CD4-positive, alpha-beta T cell treated with Interferon alpha-2 for 1 hour (primary cell): Measurements from ENCODE around the gene HPSE2.
"Not testable (repeated sequence)": the region's sequence is repeated elsewhere in the genome, so short reads cannot be mapped to it uniquely, and the experiment has no call there.

Experiments used
- DNase-seq, 2 donors: peaks; one replicate each; pipeline ENCODE4 v3.0.0-alpha.2; 2020 to 2022

Gene HPSE2

DNA sequence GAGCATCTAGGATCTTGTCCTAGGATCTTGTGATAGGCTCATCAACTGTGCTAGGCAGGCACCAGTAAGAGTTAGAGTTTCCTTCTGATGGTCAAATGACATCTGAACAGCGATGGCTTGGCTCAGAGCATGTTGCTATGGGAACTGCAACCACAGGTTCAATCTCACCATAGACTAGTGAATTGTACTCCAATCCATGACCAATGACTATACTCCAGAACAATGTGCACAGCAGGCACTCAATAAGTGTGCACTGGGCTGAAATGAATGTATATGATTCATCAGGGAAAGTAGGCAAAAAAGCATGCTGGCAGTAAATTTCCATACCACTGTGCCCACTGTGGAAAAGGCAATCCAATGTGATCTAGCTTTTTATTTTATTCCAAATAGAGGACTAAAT is 625.4 kb downstream of the HPSE2 start:
- no peak for DNase-seq

DNA sequence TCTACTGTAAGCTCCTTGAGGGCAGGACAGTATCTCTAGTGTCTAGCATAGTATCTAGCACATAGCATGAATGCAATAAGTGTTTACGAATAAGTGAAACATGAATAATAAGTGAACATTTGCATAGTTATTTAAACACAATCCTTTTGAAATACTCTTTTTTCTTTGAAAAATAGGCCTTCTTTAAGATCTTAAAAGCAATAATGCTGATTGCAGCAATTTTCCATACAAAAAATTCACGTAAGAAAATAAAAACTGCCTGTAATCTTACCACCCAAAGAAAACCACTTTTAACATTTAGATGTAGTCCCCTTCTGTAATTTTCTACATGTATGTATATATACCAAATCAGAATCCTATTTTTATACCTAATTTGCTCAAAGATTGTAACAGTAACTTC is 626.4 kb downstream of the HPSE2 start:
- DNase-seq = no peak

GRCh38 chr10:98608411-98608810 is 627.2 kb downstream of the HPSE2 start:
- DNase-seq = no peak

DNA sequence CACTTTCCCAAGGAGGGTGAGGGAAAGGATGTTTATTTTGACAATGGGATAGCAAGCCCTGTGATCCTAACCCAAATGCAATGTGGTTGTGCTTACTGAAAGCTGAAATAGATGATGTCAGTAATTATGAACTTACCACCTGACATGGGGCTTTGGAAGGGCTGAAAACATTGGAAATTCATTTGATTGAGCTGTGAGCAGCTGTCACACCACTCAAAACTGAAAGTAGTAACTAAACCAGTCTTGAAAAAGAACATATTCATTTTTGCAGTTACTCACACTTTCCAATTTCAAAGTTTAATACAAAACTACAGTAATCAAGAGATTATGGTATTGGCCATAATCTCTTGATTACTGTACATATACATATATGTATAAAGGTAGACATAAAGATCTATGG is 633.4 kb downstream of the HPSE2 start:
- no peak for DNase-seq

GRCh38 chr10:98599032-98599610 is 636.5 kb downstream of the HPSE2 start:
- no peak for DNase-seq

- DNase-seq = no peak
Measured at GRCh38 chr10:98596404-98596803, 639.2 kb downstream of the HPSE2 start.

DNA sequence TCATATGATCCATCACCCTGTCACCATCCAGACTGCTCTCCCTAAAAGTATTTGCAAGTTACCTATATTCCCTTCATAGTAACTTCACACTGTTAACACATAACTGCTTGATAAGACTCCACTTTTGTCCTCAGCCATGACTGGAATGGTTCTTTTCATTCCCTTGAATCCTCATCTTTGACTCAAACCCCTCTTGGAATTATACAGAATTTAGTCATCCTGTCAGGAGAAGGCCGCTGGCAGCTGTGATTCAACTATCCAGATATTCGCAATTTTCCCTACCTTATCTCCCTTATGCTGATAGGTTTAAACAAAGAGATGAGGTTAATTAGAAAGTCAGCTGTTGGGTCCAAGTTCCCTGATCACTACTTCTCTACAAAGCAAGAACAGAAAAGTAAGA is 646.0 kb downstream of the HPSE2 start:
- no peak for DNase-seq

DNA sequence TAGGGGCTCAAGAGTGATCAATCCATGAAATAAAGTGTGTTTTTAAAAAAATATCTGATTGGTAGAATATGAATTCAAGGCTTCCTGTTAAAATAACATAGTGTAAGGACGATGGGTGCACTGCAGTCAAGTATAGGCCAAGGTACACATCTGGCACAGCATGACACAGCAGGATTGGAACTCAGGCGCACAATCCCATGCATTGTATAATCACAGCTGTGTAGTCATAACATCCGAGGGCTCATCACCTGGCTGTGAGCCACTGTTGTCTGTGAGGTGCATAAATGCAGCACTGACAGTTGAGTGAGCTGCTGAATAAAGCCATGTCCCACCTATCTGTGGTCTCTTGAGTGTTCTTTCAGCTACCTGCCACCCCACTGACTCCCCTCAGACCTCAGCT is 646.6 kb downstream of the HPSE2 start:
- no peak for DNase-seq

GRCh38 chr10:98587156-98587837 is 648.4 kb downstream of the HPSE2 start:
- DNase-seq = no peak

DNA sequence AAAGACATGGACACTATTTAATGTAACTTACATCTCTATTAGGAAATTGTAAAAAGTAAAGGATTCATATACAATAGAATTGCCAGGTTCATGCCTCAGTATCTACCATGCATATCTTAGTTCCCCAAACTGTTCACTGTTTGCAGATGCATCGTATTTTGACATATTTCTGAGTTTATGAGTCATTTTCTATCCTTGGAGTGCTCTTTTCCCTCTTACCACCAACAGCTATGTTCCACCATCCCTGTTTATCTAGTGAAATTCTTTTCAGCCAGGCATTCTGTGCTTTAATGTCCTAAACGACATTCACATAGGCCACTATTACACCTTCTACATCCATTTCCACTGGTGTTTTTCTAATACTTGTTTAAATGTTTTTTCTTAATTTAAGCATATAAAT is 649.6 kb downstream of the HPSE2 start:
- DNase-seq = no peak

- no peak for DNase-seq
Measured at GRCh38 chr10:98582363-98582762, 653.3 kb downstream of the HPSE2 start.

DNA sequence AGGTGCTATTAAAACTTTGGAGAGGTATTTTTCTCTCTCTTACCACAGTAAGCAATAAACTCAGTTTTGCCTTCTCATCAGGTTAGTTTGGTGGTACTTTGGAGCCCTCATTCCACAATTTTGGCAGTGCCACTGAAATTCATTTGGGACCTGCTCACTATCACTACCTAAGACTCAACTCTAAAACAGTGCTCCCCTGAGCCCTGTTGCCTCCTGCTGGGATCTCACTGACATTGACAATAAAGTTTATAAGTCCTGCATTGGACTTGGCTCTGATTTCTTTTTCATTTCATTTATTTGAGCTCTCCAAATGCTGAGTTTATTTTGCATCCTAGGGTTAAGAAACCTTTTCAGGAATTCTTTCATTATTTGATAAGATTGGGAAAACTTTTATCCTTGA is 658.1 kb downstream of the HPSE2 start:
- DNase-seq = no peak

DNA sequence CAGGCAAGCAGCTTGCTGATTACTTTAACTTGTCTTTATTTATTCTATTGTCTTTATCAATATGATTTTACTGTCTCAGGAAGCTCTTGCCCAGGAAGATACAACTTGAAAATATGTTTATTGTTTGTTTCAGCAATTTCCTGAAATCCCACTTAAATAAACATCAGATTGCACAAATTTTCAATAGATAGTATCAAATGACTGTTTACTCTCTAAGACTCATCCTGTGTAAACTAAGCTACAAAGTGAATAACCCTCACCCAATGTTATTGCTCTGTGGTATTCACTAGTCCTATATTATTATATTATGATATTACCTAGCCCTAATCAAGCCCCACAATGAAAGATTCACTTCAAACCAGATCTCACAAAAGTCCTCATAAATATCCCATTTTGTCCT is 658.5 kb downstream of the HPSE2 start:
- DNase-seq = no peak

DNA sequence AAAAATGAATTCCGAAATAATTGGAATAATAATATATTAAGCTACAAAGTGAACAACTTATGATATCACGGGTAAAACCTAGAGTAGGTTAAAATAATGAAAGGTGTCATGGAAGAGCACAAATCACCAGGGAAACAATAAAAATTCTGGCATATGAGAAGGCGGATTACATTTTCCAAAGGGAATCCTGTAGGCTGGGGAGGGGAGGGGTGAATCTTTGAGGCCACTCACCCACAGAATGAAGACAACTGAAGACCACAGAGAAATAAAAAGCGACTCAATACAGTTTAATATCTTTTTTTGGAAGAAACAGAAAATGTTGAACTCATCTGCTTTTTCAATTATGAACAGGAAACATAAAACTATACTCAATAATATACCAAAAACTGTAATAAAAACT is 659.6 kb downstream of the HPSE2 start:
- no peak for DNase-seq

DNA sequence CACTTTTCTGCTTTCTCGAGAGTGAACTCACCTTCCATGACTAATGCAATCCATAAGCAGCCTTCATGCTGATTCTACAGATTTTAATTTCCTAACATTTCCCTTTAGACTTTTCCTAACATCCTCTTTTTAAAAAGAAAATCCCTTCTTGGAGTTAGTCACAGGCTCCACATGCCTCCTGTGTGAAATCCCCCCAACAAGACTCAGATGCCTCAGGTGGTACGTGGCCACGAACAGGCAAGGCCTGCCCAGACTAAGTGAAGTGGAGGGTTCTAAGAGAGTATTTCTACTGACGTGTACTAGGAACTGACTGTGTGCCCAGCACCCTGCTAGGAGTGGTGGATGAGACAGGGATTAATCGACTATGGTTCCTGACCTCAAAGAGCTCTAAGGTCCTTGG is 663.1 kb downstream of the HPSE2 start:
- DNase-seq = no peak

- no peak for DNase-seq
Measured at GRCh38 chr10:98570834-98571233, 664.8 kb downstream of the HPSE2 start.

DNA sequence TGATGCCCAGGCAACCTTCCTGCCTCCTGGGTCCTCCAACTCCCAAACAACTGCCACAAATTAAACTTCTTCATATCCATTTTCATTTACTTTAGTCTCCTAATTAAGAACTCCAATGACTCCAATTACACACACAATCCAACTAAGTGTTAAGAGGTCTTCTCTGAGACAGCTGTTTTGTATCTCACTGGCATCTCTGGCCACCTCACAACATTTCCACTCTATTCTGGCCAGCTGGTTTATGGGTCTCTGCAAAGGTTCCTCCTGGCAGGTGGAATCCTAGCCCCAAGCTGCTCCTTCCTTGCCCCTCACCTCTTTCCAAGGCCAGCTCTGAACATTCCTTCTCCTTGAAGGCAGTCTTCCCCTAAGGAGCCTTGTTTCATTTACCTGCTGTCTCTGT is 665.8 kb downstream of the HPSE2 start:
- DNase-seq = no peak

- DNase-seq = no peak
Measured at GRCh38 chr10:98568551-98568950, 667.1 kb downstream of the HPSE2 start.

DNA sequence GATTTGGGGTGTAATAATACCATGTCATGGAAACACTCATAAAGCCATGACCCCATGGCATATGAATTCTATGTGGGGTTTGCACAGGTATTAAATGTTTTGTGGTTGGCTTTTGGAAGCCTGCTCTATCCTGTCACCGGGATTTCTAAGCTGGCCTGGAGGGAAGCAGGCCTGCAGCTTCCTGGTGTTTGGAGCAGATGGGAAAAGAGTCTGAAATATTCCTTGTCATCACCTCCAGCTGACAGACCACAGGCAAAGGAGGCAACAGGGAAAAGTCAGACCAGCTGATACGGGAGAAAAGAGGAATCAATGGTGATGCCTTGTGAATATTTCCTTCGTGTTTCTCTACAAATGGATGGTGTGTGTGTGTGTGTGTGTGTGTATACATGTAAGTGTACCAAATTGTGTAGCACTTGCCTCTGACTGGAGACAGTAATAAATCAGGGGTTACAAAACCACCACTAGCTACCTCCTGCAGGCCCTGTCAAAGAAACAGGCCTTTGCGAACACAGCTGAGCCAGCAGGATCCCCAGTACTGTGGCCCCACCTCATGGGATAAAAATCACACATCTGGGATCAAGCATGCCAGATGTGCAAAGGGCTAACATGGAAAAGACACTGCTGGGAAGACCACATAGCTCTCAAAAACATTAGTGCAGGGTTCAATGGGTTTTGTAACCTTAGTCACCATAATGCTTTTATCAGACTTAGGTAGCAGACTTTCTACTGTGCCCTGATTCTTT is 668.1 kb downstream of the HPSE2 start:
- DNase-seq = no peak

GRCh38 chr10:98563811-98564210 is 671.8 kb downstream of the HPSE2 start:
- no peak for DNase-seq

- no peak for DNase-seq
Measured at GRCh38 chr10:98560565-98560964, 675.1 kb downstream of the HPSE2 start.

GRCh38 chr10:98556061-98556460 is 679.6 kb downstream of the HPSE2 start:
- DNase-seq = no peak

GRCh38 chr10:98555021-98555619 is 680.5 kb downstream of the HPSE2 start:
- no peak for DNase-seq

- DNase-seq = not testable (repeated sequence)
Measured at GRCh38 chr10:98541561-98541960, 694.1 kb downstream of the HPSE2 start.
